H54 (cell line): ENCODE data around the gene ATAD3B.
A peak's percentile ranks its signal among the peaks of the same experiment; 100 is the strongest.
"Not testable (repeated sequence)": the region's sequence is repeated elsewhere in the genome, so short reads cannot be mapped to it uniquely, and the experiment has no call there.

ENCODE experiments used
- DNase-seq: peaks from one replicate; pipeline ENCODE4 v3.0.0; 2011; ENCODE audit warnings: low spot score, mixed read lengths; ENCODE audit not compliant: insufficient read length
- FAIRE-seq: peaks from 3 replicates; lab custom pipeline; 2011; peaks lifted over from hg19 to GRCh38; lab: Jason Lieb, UNC
- POLR2A ChIP-seq: IDR thresholded peaks from 2 replicates; pipeline ENCODE4 v1.6.1; 2011; ENCODE audit warnings: low read depth, mild to moderate bottlenecking, low read length

Gene ATAD3B

DNA sequence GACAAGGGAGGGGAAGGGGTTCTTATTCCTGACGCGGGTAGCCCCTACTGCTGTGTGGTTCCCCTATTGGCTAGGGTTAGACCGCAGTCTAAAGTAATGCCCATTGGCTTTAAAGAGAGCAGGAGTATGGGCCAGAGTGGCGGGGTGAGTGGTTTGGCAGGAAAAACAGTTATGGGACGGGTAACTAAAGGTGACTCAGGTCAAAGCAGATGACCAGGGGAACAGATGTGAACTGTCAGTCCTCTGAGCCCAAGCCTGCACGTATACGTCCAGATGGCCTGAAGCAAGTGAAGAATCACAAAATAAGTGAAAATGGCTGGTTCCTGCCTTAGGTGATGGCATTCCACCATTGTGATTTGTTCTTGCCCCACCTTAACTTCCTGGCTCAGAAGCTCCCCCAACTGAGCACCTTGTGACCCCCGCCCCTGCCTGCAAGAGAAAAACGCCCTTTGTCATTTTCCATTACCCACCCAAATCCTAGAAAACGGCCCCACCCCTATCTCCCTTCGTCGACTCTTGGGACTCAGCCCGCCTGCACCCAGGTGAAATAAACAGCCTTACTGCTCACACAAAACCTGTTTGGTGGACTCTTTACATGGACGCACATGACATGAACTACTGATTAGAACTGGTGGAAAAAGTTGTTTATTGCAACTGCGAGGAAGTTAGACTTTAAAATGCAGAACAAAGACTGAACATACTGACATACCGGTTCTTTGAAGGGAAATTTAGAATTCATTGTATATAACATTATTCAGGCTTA lies 758 bp upstream of the ATAD3B start:
- FAIRE-seq, result no peak
- TF ChIP-seq POLR2A, result no peak
- no peak for DNase-seq

- FAIRE-seq, result not testable (repeated sequence)
- DNase-seq, result peak; percentile 32
Observed at GRCh38 chr1:1472053-1472876, 700 bp downstream of the ATAD3B start.

GRCh38 chr1:1476011-1476410 lies 4.4 kb downstream of the ATAD3B start:
- DNase-seq, FAIRE-seq: not testable (repeated sequence)

DNA sequence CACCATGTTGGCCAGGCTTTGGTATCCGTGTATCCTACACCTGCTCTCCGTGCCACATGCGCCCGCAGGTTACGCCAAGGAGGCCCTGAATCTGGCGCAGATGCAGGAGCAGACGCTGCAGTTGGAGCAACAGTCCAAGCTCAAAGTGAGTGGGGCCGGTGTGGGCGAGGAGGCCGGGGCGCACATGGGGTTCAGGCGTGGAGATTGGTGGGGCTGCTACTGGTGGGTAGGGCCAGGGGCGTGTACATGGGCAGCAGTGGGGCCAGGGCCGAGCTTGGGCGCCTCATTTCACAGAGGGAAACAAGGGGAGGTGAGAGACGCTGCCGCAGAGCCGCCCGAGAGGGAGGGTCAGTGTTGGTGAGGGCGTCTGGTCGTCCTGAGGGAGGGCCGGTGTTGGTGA lies 5.6 kb downstream of the ATAD3B start:
- no peak for DNase-seq
- no peak for TF ChIP-seq POLR2A
- no peak for FAIRE-seq

DNA sequence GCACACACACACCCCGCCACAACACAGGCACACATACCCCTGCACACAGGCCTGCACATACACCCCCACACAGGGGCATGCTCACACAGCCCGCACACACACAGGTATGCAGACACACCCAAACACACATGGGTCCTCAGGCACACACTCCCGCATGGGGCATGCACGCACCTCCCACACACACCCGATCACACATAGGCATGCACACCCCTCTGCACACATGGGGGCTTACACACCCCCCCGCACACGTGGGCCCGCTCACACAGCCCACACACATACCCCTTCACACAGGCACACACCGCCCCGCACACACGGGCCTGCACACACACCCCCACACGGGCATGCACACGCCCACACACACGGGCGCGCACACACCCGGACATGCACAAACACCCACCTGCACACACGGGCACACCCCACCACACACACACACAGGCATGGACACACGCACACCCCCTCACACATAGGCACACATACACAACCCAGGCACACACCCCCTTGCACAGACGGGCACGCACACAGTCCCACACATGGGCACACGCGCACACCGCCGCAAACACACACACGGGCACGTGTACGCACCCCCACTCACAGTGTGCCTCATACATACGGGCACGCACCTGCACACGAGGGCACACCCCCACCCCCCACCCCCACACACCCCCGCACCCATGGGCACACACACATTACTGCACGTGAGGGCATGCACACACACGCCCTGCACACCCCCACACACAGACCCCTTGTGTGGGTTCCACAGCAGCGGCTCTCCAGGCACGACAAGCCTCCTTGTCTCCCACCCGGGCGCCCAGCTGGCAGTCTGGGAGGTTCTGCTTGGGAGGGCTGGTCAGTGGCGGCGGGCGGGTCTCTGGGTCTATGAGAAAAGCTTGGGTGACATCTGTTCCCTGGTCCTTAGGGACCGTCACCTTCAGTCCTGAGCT lies 8.3 kb downstream of the ATAD3B start:
- FAIRE-seq (no peak), DNase-seq (no peak)
- TF ChIP-seq POLR2A, result no peak

GRCh38 chr1:1480488-1480867 lies 8.9 kb downstream of the ATAD3B start:
- FAIRE-seq, DNase-seq: not testable (repeated sequence)

GRCh38 chr1:1481811-1482210 lies 10.2 kb downstream of the ATAD3B start:
- DNase-seq, FAIRE-seq: not testable (repeated sequence)

DNA sequence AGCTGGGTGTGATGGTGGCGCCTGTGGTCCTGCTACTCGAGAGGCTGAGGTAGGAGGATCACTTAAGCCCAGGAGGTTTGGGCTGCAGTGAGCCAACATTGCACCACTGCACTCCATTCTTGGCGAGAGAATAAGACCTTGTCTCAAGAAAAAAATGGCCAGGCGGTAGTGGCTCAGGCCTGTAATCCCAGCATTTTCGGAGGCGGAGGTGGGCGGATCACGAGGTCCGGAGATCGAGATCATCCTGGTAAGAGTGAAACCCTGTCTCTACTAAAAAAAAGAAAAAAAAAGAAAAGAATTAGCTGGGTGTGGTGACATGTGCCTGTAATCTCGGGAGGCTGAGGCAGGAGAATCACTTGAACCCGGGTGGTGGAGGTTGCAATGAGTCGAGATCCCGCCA lies 11.3 kb downstream of the ATAD3B start:
- FAIRE-seq, result no peak
- TF ChIP-seq POLR2A, result no peak
- no peak for DNase-seq

DNA sequence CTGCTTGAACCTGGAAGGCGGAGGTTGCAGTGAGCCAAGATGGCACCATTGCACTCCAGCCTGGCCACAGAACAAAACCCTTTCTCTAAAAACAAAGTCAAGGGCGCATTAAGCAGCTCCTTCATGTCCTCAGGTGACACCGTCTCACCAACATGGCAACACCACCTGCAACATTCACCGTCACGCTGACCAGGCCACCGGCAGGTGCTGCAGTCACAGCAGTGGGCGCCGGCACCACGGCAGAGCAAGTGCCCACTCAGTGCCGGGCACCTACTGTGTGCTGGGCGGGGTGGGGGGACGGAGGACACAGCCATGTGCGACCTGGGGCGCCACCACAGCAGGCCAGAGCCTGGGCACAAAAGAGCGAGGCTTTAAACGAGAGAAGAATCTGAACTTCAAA lies 12.1 kb downstream of the ATAD3B start:
- DNase-seq (no peak), FAIRE-seq (no peak)
- no peak for TF ChIP-seq POLR2A

GRCh38 chr1:1484976-1485750 lies 13.6 kb downstream of the ATAD3B start:
- not testable (repeated sequence) for DNase-seq, FAIRE-seq

DNA sequence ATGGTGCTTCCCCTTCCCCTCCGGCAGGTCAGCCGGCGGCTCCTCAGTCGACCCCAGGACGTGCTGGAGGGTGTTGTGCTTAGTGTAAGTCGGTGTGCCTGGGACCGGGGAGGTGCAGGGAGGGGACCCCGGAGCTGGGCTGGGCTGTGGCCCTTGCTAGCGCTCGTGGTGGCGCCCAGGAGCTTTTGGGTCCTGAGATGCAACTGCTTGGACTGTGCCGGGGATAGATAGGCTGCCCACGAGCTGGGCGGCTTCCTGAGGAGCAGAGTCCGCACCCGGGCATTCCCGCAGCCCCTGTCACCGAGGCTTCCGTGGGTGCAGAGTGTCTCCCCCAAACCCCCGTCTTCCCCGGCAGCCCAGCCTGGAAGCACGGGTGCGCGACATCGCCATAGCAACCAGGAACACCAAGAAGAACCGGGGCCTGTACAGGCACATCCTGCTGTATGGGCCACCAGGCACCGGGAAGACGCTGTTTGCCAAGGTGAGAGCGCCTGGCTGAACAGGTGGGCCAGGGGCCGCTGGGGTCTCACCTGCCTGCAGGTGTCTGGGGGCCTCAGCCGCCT lies 14.3 kb downstream of the ATAD3B start:
- FAIRE-seq, DNase-seq: not testable (repeated sequence)

DNA sequence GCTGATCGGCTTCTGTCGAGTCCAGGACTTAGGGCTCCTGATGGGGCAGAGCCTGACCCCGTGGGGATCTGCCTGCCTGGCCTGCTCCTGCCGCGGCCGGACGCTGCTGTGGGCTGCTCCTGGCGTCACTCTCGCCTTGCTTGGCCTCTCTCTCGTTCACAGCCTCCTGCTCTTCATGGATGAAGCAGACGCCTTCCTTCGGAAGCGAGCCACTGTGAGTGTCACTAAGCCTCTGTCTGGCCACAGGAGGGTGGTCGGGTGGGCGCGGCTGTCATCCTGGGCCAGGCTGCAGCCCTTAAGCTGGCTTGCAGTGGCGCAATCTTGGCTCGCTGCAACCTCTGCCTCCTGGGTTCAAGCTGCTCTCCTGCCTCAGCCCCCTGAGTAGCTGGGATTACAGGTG lies 16.1 kb downstream of the ATAD3B start:
- DNase-seq (no peak), FAIRE-seq (no peak)
- no peak for TF ChIP-seq POLR2A

DNA sequence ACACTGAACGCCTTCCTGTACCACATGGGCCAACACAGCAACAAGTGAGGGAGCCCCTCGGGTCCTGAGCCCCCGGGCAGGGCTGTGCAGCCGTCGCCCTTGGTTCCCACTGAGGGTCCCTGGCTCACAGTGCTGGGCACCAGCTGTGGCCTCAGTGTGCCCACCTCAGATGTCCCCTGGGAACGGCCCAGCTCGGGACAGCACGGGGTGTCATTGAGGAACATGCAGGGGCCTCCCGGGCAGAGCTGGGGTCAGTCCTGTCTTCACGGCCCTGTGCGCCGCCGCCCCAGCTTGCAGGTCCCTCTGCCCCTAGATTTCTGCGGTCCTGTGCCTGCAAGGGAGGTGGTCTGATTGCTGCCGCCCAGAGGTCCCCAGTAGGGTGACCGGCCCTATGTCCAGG lies 17.7 kb downstream of the ATAD3B start:
- no peak for TF ChIP-seq POLR2A
- FAIRE-seq (no peak), DNase-seq (no peak)

DNA sequence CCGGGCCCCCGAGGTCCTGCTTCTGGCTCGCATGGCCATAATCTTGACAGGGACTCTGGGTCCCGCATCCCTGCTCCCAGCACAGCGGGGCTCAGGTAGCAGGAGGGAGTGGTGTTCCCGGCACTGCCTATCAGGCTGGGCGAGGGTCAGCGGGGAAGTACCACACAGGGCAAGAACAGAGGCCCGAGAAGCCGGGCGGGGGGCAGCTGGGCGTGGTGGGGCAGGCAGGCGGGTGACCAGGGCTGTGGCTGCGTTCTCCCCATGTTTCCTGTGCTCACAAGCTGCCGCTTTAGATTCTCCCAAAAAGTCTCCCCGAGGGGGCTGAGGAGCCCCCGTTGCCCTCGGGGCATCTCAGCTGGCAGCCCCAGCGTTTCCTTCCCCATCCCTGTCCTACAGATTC lies 18.3 kb downstream of the ATAD3B start:
- DNase-seq (no peak), FAIRE-seq (no peak)
- TF ChIP-seq POLR2A, result no peak
